Stimulated activated CD8-positive, alpha-beta memory T cell treated with anti-CD3 and anti-CD28 coated beads, Interleukin-15, amount 100 ng/mL, for 24 hours (primary cell): ENCODE results near the gene WDR77.
A peak's percentile ranks its signal among the peaks of the same experiment; 100 is the strongest.

Source experiments
- DNase-seq: peaks from one replicate; pipeline ENCODE4 v3.0.0-alpha.2; 2020; ENCODE audit warnings: low read depth

The WDR77 gene

GRCh38 chr1:111439461-111440351 lies 9.3 kb downstream of the WDR77 start:
- no peak for DNase-seq

GRCh38 chr1:111436726-111437125 lies 12.3 kb downstream of the WDR77 start:
- DNase-seq: no peak

- no peak for DNase-seq
These were observed 24.8 kb downstream of the WDR77 start for GRCh38 chr1:111424281-111424680.

GRCh38 chr1:111422546-111423391 lies 26.3 kb downstream of the WDR77 start:
- DNase-seq: no peak

GRCh38 chr1:111420377-111420776 lies 28.7 kb downstream of the WDR77 start:
- DNase-seq: no peak

GRCh38 chr1:111419037-111419436 lies 30.0 kb downstream of the WDR77 start:
- DNase-seq: no peak

GRCh38 chr1:111417755-111418154 lies 31.3 kb downstream of the WDR77 start:
- DNase-seq: no peak

- no peak for DNase-seq
These were observed 33.6 kb downstream of the WDR77 start for GRCh38 chr1:111415461-111415860.

GRCh38 chr1:111414756-111415155 lies 34.3 kb downstream of the WDR77 start:
- no peak for DNase-seq

GRCh38 chr1:111412839-111413238 lies 36.2 kb downstream of the WDR77 start:
- no peak for DNase-seq

- DNase-seq: no peak
These were observed 41.8 kb downstream of the WDR77 start for GRCh38 chr1:111407301-111407700.

GRCh38 chr1:111406321-111406768 lies 42.7 kb downstream of the WDR77 start:
- DNase-seq: no peak

- no peak for DNase-seq
These were observed 44.5 kb downstream of the WDR77 start for GRCh38 chr1:111404588-111404987.

- no peak for DNase-seq
These were observed 47.0 kb downstream of the WDR77 start for GRCh38 chr1:111402083-111402482.

- peak; percentile 15 for DNase-seq
These were observed 49.1 kb downstream of the WDR77 start for GRCh38 chr1:111399792-111400610.

- no peak for DNase-seq
These were observed 56.6 kb downstream of the WDR77 start for GRCh38 chr1:111392460-111392945.

GRCh38 chr1:111392042-111392441 lies 57.0 kb downstream of the WDR77 start:
- DNase-seq: no peak
